ENCODE results near the gene RARB.

The RARB gene

DNA sequence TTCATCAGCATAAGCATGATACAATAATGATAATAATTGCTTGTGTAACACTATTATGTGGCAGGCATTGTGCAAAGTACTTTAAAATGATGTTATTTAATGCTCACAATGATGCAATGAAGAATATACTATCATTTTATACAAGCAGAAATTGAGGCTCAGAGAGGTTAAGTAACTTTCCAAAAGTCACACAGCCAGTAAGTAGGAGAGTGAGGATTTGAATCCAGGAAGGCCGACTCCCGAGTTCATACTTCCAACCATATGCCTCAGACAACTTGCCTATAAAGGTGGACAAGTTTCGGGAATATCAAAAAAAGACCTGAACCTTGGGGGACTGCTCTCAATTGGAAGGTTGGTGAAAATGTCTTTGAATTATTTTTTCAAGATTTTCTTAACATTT lies 19.9 kb downstream of the RARB start:
- no peak overlapping the region for H3K4me3 ChIP-seq (ENCODE audit: low read depth, low read length)
- DNase-seq (ENCODE audit: low read depth, low spot score), result no peak
- TF ChIP-seq, protein P1, sequence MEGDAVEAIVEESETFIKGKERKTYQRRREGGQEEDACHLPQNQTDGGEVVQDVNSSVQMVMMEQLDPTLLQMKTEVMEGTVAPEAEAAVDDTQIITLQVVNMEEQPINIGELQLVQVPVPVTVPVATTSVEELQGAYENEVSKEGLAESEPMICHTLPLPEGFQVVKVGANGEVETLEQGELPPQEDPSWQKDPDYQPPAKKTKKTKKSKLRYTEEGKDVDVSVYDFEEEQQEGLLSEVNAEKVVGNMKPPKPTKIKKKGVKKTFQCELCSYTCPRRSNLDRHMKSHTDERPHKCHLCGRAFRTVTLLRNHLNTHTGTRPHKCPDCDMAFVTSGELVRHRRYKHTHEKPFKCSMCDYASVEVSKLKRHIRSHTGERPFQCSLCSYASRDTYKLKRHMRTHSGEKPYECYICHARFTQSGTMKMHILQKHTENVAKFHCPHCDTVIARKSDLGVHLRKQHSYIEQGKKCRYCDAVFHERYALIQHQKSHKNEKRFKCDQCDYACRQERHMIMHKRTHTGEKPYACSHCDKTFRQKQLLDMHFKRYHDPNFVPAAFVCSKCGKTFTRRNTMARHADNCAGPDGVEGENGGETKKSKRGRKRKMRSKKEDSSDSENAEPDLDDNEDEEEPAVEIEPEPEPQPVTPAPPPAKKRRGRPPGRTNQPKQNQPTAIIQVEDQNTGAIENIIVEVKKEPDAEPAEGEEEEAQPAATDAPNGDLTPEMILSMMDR (IDR thresholded peaks at IDR 0.05; ENCODE audit: low read depth, low read length), result no peak
- in situ Hi-C loops (cut with HindIII; ENCODE audit: low sequenced_read_pairs), result no loop called here

GRCh38 chr3:25448750-25449692 lies 21.0 kb downstream of the RARB start:
- in situ Hi-C loops (cut with HindIII; ENCODE audit: low sequenced_read_pairs), result no loop called here
- peak; percentile 93 for DNase-seq (ENCODE audit: low read depth, low spot score)
- TF ChIP-seq, protein P1 (IDR thresholded peaks at IDR 0.05; ENCODE audit: low read depth, low read length), result no peak
- no peak overlapping the region for H3K4me3 ChIP-seq (ENCODE audit: low read depth, low read length)

DNA sequence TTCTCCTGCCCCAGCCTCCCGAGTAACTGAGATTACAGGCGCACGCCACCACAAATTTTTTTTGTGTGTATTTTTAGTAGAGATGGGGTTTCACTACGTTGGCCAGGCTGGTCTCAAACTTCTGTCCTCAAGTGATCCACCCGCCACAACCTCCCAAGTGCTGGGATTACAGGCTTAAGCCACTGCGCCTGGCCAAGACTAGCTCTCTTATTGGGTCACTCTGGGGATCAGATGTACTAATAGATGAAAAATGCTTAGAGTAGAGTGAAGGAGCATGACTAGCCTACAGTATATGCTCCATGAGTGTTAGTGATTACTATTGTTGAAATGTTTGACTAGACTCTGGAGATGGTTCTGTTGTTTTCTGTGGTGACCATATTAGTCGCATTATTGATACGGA lies 21.8 kb downstream of the RARB start:
- no peak for DNase-seq (ENCODE audit: low read depth, low spot score)
- H3K4me3 ChIP-seq (ENCODE audit: low read depth, low read length), result no peak overlapping the region
- TF ChIP-seq, protein P1 (IDR thresholded peaks at IDR 0.05; ENCODE audit: low read depth, low read length), result no peak
- in situ Hi-C loops (cut with HindIII; ENCODE audit: low sequenced_read_pairs), result no loop called here

GRCh38 chr3:25452192-25452591 lies 24.1 kb downstream of the RARB start:
- in situ Hi-C loops (cut with HindIII; ENCODE audit: low sequenced_read_pairs), result no loop called here
- TF ChIP-seq, protein P1 (IDR thresholded peaks at IDR 0.05; ENCODE audit: low read depth, low read length), result no peak
- DNase-seq (ENCODE audit: low read depth, low spot score), result no peak
- no peak overlapping the region for H3K4me3 ChIP-seq (ENCODE audit: low read depth, low read length)

DNA sequence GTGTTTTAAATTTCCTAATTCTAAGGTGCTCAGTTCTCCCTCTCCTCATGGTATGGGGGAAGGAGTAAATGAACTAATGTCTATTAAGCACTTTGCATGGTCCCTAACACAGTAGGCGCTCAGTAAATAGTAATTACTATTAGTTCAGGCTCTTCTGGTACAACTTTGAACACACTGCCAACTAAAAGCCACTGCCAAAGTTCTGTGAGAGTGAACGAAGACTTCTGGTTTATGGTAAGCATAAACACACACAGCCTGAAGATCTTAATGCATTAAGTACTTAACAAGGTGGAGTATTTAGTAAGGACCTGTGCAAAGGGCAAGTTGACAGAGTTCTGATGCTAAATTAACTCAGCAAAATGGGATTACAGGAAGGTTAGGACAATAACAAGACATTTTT lies 24.7 kb downstream of the RARB start:
- no peak for DNase-seq (ENCODE audit: low read depth, low spot score)
- TF ChIP-seq, protein P1 (IDR thresholded peaks at IDR 0.05; ENCODE audit: low read depth, low read length), result no peak
- no peak overlapping the region for H3K4me3 ChIP-seq (ENCODE audit: low read depth, low read length)
- in situ Hi-C loops (cut with HindIII; ENCODE audit: low sequenced_read_pairs), result no loop called here

- in situ Hi-C loops (cut with HindIII; ENCODE audit: low sequenced_read_pairs), result no loop called here
- no peak overlapping the region for H3K4me3 ChIP-seq (ENCODE audit: low read depth, low read length)
- peak; percentile 43 for DNase-seq (ENCODE audit: low read depth, low spot score)
- TF ChIP-seq, protein P1 (IDR thresholded peaks at IDR 0.05; ENCODE audit: low read depth, low read length), result no peak
These were observed 25.5 kb downstream of the RARB start for GRCh38 chr3:25453619-25454004.
